GM23338 (cell line): Measurements from ENCODE around the gene NDRG3.

Experiments
- CREB1 ChIP-seq: fragments of 250-450 bp; sonication (Bioruptor Pico); IDR thresholded peaks from 2 replicates; pipeline ENCODE4 v1.5.0; 2020; ENCODE audit warnings: low read depth, mild to moderate bottlenecking, moderate library complexity
- CTCF ChIP-seq, 2 experiments: fragments of 200-600 bp in 1 of 2; sonication (generic) in 1 of 2; conservative IDR thresholded peaks; 2 replicates each; pipeline versions ENCODE4 v1.5.1 to v1.6.1; 2016 to 2017; ENCODE audit warnings: antibody characterized with exemption in 2 of 2, low read depth in 2 of 2, mild to moderate bottlenecking in 2 of 2, moderate library complexity in 1 of 2
- ETS1 ChIP-seq: IDR thresholded peaks from 2 replicates; pipeline ENCODE4 v1.6.1; 2016; ENCODE audit warnings: antibody characterized with exemption
- EZH2 ChIP-seq: fragments of 200-600 bp; sonication (generic); IDR thresholded peaks from one replicate; pipeline ENCODE4 v1.8.0; 2017; ENCODE audit warnings: antibody characterized with exemption, mild to moderate bottlenecking, low read depth; ENCODE audit not compliant: unreplicated experiment
- POLR2AphosphoS5 ChIP-seq: IDR thresholded peaks from 2 replicates; pipeline ENCODE4 v1.6.1; 2016; ENCODE audit warnings: antibody characterized with exemption, low read depth

- TF ChIP-seq CTCF (conservative IDR thresholded peaks at IDR 0.05; ENCODE audit: low read depth in 2 of 2) (no peak), ETS1 (no peak), EZH2 (no peak), CREB1 (CRISPR knock-in tag) (no peak), POLR2AphosphoS5 (no peak)
Measured at GRCh38 chr20:36682311-36682710, 63.6 kb downstream of the NDRG3 start.
